Testis (tissue), 3 donors: ENCODE measurements around the gene CPNE7. TPM values are rescaled to one million over a fixed set of nuclear protein-coding genes. Genes with fewer than 3 reads are reported as not detected.

Experiments used
- DNase-seq: peaks from one replicate; pipeline ENCODE4 v3.0.0-alpha.2; 2019
- H3K27ac ChIP-seq, 2 donors: fragments of 200-600 bp; sonication (generic); one replicate each; pipeline ENCODE4 v1.5.1; 2019
- H3K27me3 ChIP-seq: fragments of 200-600 bp; sonication (generic); one replicate; pipeline ENCODE4 v1.5.1; 2019
- H3K36me3 ChIP-seq: fragments of 200-600 bp; sonication (generic); one replicate; pipeline ENCODE4 v1.5.1; 2017; ENCODE audit warnings: low read depth; ENCODE audit errors: missing control alignments
- H3K4me1 ChIP-seq: fragments of 200-600 bp; sonication (generic); one replicate; pipeline ENCODE4 v1.5.1; 2019
- H3K4me3 ChIP-seq, 2 donors: fragments of 200-600 bp; sonication (generic); one replicate each; pipeline ENCODE4 v1.5.1; 2017 to 2019
- H3K9me3 ChIP-seq: fragments of 200-600 bp; sonication (generic); one replicate; pipeline ENCODE4 v1.5.1; 2017
- CTCF ChIP-seq, 3 experiments: fragments of 450-650 bp in 2 of 3; fragments of 200-600 bp in 1 of 3; sonication (generic) in 1 of 3; IDR thresholded peaks; one replicate each; pipeline ENCODE4 v1.5.1; 2016 to 2019; ENCODE audit warnings: antibody characterized with exemption in 3 of 3, mild to moderate bottlenecking in 2 of 3, moderate library complexity in 1 of 3
- POLR2A ChIP-seq: fragments of 450-650 bp; IDR thresholded peaks from one replicate; pipeline ENCODE4 v1.6.1; 2017; ENCODE audit warnings: antibody characterized with exemption, mild to moderate bottlenecking, moderate library complexity
- WGBS, 2 donors: methylation state at CpG; one replicate each; pipeline ENCODE4 v1.1.5; 2018; 5-methylcytosine and 5-hydroxymethylcytosine counted together
- intact Hi-C: fragments of 100-400 bp; cut with DNase I; formaldehyde crosslinking; loops from one replicate; pipeline ENCODE4 v1.15.1; 2023; ENCODE audit warnings: low total_unique reads
- polyA plus RNA-seq: library from polyadenylated mRNA; stranded (reverse); fragments of 350-450 nt; fragmentation: Illumina TruSeq; extraction: RNeasy Lipid Tissue Mini Kit (QIAGEN cat#74804); gene quantifications from one replicate; pipeline ENCODE4 v1.2.3, GENCODE V29; 2014; ENCODE audit warnings: low read depth, low replicate concordance; ENCODE audit not compliant: insufficient read depth
- small RNA-seq, 2 donors: library from RNA; depleted of rRNA; stranded (forward); fragments of <200 nt; gene quantifications; one replicate each; pipeline ENCODE3, GENCODE V24; 2016
- total RNA-seq, 2 donors: library from RNA; depleted of rRNA; stranded (reverse); fragments of >200 nt; gene quantifications; one replicate each; pipeline ENCODE4 v1.2.3, GENCODE V29; 2016

Gene CPNE7
- total and polyA plus RNA-seq, 3 donors from 2014 or later = 3.3 to 15.0 (median 12.5) TPM

DNA sequence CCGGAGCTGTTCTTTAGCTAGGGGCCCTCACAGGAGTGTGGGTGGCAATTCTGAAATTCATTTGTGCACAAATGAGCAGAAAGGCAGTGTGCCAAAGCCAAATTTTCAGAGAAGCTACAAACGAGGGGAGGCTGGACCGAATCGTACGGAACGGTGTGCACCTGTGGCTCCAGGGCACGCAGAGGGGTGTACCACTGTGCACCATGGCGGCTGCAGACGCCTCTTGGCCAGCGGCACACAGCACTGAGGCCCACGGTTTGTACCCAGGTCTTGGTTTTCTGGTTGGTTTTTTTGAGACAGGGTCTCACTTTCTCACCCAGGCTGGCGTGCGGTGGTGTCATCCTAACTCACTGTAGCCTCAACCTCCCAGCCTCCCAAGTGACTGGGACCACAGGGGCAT lies 67.0 kb downstream of the CPNE7 start:
- H3K9me3 ChIP-seq = no peaks in the 10 kb centered on the region
- no peak overlapping the region for H3K27ac ChIP-seq
- intact Hi-C loops = no loop called here
- no peak overlapping the region for H3K4me3 ChIP-seq
- no peaks in the 10 kb centered on the region for H3K27me3 ChIP-seq
- H3K36me3 ChIP-seq = no peaks in the 10 kb centered on the region
- no peak for DNase-seq
- no peak for TF ChIP-seq POLR2A
- no peak for TF ChIP-seq CTCF (IDR thresholded peaks at IDR 0.05)
- H3K4me1 ChIP-seq = peaks cover 10% of the 10 kb centered on the region
- 64 to 83% methylated on average over 11 to 13 of the region's 13 CpGs for WGBS, 2 donors

DNA sequence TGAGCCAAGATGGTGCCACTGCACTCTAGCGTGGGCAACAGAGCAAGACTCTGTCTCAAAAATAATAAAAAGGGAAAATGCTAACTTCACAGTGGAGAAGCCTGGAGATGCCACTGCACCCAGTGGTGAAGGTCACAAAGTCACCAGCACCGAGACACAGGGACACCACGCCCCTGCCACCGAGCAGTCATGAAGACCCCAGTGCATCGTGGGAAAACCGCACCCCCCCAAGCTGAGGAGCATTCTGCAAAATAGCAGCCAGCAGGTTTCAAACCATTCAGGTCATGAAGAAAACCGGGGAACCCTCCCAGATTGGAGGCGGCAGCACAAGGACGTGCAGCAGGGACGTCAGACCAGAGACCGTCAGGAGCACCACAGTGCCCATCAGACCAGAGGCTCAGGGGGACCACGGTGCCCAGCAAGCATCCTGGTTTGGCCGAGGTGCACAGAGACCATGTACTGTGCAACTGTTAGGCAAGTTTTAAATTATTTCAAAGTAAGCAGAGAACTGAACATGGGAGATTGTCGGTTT lies 68.3 kb downstream of the CPNE7 start:
- Histone ChIP-seq H3K27me3 (no peaks in the 10 kb centered on the region), H3K27ac (no peak overlapping the region), H3K4me1 (peaks cover 10% of the 10 kb centered on the region), H3K9me3 (no peaks in the 10 kb centered on the region), H3K4me3 (no peak overlapping the region), H3K36me3 (no peaks in the 10 kb centered on the region)
- TF ChIP-seq POLR2A (no peak), CTCF (IDR thresholded peaks at IDR 0.05) (no peak)
- intact Hi-C loops = no loop called here
- no peak for DNase-seq
- WGBS, 2 donors = 78 to 84% methylated on average over 14 of the region's 14 CpGs

DNA sequence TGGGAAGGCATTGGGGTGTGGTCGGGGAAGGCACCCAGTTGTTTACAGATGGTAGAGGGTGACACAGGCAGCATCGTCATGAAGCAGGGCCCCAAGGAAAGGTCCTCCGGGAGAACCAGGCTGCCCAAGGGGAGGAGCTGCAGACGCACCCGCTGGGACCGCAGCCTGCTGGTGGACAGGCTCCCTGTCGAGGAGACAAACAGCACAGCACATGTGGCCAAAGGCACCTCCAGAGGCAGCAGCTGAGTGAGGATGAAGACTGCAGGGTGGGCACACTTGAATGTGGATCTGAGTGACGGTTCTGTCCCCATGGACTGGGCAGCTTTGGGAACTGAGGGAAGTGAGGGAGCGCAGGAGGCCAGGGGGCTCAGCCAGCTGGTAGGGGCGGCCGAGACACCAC lies 69.6 kb downstream of the CPNE7 start:
- H3K9me3 ChIP-seq = no peaks in the 10 kb centered on the region
- H3K27me3 ChIP-seq = no peaks in the 10 kb centered on the region
- 86 to 89% methylated on average over 9 to 11 of the region's 11 CpGs for WGBS, 2 donors
- H3K4me3 ChIP-seq = no peak overlapping the region
- no peak for DNase-seq
- H3K4me1 ChIP-seq = peaks cover 10% of the 10 kb centered on the region
- H3K36me3 ChIP-seq = no peaks in the 10 kb centered on the region
- no peak overlapping the region for H3K27ac ChIP-seq
- TF ChIP-seq CTCF (IDR thresholded peaks at IDR 0.05) (no peak), POLR2A (no peak)
- intact Hi-C loops = no loop called here

- Histone ChIP-seq H3K27ac (no peak overlapping the region), H3K36me3 (no peaks in the 10 kb centered on the region), H3K4me1 (peaks cover 5% of the 10 kb centered on the region), H3K27me3 (no peaks in the 10 kb centered on the region), H3K9me3 (no peaks in the 10 kb centered on the region), H3K4me3 (no peak overlapping the region)
- TF ChIP-seq POLR2A (no peak), CTCF (IDR thresholded peaks at IDR 0.05) (no peak)
- DNase-seq = no peak
- WGBS, 2 donors = 91 to 100% methylated on average over 4 to 22 of the region's 22 CpGs
- intact Hi-C loops = no loop called here
These were observed 70.7 kb downstream of the CPNE7 start for GRCh38 chr16:89646270-89646669.

Small RNAs within 50 kb of the gene (small RNA-seq; reads per million reads assigned to genes)
- gene SNORD68 = 0 reads per million in 2 donors

Other genes with a start within 250 kb of the CPNE7 start
- gene ANKRD11, start 85.2 kb upstream of the CPNE7 start, total RNA-seq = 100 to 1,000 TPM; 150 to 187 TPM
- gene ANKRD11, start 85.2 kb upstream of the CPNE7 start, polyA plus RNA-seq = 49.7 TPM
- gene SPG7, start 67.4 kb upstream of the CPNE7 start, total RNA-seq = 100 to 1,000 TPM; 275 to 307 TPM
- gene SPG7, start 67.4 kb upstream of the CPNE7 start, polyA plus RNA-seq = 97.9 TPM
- gene RPL13, start 15.1 kb upstream of the CPNE7 start, total RNA-seq = 1,000 to 10,000 TPM; 1,952 to 3,862 TPM
- 1,947 TPM for gene RPL13, start 15.1 kb upstream of the CPNE7 start, polyA plus RNA-seq
- 100 to 1,000 TPM; 125 to 256 TPM for gene DPEP1, start 37.9 kb downstream of the CPNE7 start, total RNA-seq
- gene DPEP1, start 37.9 kb downstream of the CPNE7 start, polyA plus RNA-seq = 105 TPM
- gene CHMP1A, start 82.0 kb downstream of the CPNE7 start, total RNA-seq = 100 to 1,000 TPM; 106 to 123 TPM
- gene CHMP1A, start 82.0 kb downstream of the CPNE7 start, polyA plus RNA-seq = 90.0 TPM
- 10 to 100 TPM; 45.8 to 85.0 TPM for gene SPATA33, start 82.1 kb downstream of the CPNE7 start, total RNA-seq
- 201 TPM for gene SPATA33, start 82.1 kb downstream of the CPNE7 start, polyA plus RNA-seq
- gene CDK10, start 110.9 kb downstream of the CPNE7 start, total RNA-seq = 10 to 100 TPM; 77.1 to 88.3 TPM
- 68.0 TPM for gene CDK10, start 110.9 kb downstream of the CPNE7 start, polyA plus RNA-seq
- gene SPATA2L, start 125.9 kb downstream of the CPNE7 start, total RNA-seq = 10 to 100 TPM; 13.9 to 14.4 TPM
- gene SPATA2L, start 125.9 kb downstream of the CPNE7 start, polyA plus RNA-seq = 4.9 TPM
- gene VPS9D1, start 145.1 kb downstream of the CPNE7 start, total RNA-seq = 10 to 100 TPM; 22.4 to 25.0 TPM
- 26.9 TPM for gene VPS9D1, start 145.1 kb downstream of the CPNE7 start, polyA plus RNA-seq
- gene ZNF276, start 145.8 kb downstream of the CPNE7 start, total RNA-seq = 10 to 100 TPM; 37.8 to 48.4 TPM
- 31.0 TPM for gene ZNF276, start 145.8 kb downstream of the CPNE7 start, polyA plus RNA-seq
- 100 to 1,000 TPM in 1 of 2 donors, 10 to 100 TPM in 1; 73.2 to 112 TPM for gene FANCA, start 240.9 kb downstream of the CPNE7 start, total RNA-seq
- gene FANCA, start 240.9 kb downstream of the CPNE7 start, polyA plus RNA-seq = 48.1 TPM